Mesothelial cell of epicardium (in vitro differentiated cells): Measurements from ENCODE around the gene GLA. TPM values are rescaled to one million over a fixed set of nuclear protein-coding genes. Genes with fewer than 3 reads are reported as not detected.

Experiments
- DNase-seq, 2 experiments: peaks; one replicate each; pipeline ENCODE4 v3.0.0; 2021; ENCODE audit warnings: low spot score in 2 of 2; ENCODE audit not compliant: unreplicated experiment in 2 of 2
- H3K27ac Mint-ChIP-seq: 2 replicates; pipeline ENCODE4 v1.8.0; 2021; ENCODE audit warnings: mixed read lengths
- H3K27me3 Mint-ChIP-seq: 2 replicates; pipeline ENCODE4 v1.8.0; 2021; ENCODE audit warnings: low read depth, mixed read lengths
- H3K36me3 Mint-ChIP-seq: 2 replicates; pipeline ENCODE4 v1.8.0; 2021; ENCODE audit warnings: mixed read lengths
- H3K4me1 Mint-ChIP-seq: 2 replicates; pipeline ENCODE4 v1.8.0; 2021; ENCODE audit warnings: mixed read lengths
- H3K4me3 Mint-ChIP-seq: 2 replicates; pipeline ENCODE4 v1.8.0; 2021; ENCODE audit warnings: mild to moderate bottlenecking, moderate library complexity, mixed read lengths
- H3K9me3 Mint-ChIP-seq: 2 replicates; pipeline ENCODE4 v1.8.0; 2021; ENCODE audit warnings: mixed read lengths
- total RNA-seq: library from RNA; stranded (reverse); gene quantifications from 3 replicates; pipeline ENCODE4 v1.2.1, GENCODE V29; 2021
- TF ChIP-seq, protein P1 (sequence below): fragments of 200-600 bp; sonication (generic); IDR thresholded peaks from one replicate; pipeline ENCODE4 v1.5.0; 2021; ENCODE audit warnings: antibody characterized with exemption; ENCODE audit not compliant: unreplicated experiment

GLA gene
- 23.8 to 25.0 TPM (median 24.2 TPM) in 3 replicates for total RNA-seq

DNA sequence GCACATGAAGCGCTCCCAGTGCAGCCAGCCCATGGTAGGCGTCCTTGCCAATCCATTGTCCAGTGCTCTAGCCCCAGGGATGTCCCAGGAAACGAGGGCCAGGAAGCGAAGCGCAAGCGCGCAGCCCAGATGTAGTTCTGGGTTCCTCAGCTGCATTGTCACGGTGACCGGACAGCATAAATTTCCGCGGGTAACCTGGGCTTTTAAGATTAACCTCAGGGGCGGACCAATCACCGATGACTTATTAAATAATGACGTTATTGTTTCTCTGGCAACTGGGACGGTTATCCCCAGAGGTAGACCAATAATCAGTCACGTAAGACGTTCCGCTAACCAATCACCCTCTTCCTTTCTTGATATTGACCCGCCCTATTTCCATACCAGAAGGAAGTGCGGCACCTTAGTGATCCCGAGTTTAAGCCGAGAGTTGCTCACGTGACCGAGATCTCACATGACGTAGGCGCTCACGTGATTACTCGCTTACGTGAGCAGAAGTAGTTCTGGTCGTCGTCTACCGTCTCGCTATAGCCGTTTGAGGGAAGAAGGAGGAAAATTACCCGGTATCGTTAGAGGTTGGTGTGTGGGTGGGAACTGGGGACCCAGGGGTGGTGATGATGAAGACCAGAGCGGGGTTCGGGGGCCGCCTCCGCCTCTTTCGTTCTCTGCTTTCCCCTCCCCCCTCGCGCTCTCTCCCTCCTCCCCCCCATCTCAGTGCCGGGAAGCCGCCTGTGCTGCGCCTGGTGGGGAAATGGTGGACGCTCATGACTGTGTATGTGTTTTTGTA, at the start of gene GLA, which contains the start of gene HNRNPH2:
TSS of gene GLA (minus strand) at position 178 of the 784 bp plus-strand sequence. CDS start at position 156, 22 bp downstream.
TSS of gene HNRNPH2 (plus strand) at position 475 of the 784 bp plus-strand sequence. CDS start 3,767 bp downstream, outside the sequence.
- no peaks in the 10 kb centered on the region for H3K27me3 Mint-ChIP-seq
- H3K4me3 Mint-ChIP-seq, result peak within 1 kb of the TSS; percentile 84
- H3K9me3 Mint-ChIP-seq, result peaks cover 30% of the 10 kb centered on the region
- H3K36me3 Mint-ChIP-seq, result peaks cover 13% of the 10 kb centered on the region
- DNase-seq, result peak; percentile 63 to 83
- TF ChIP-seq, protein P1, sequence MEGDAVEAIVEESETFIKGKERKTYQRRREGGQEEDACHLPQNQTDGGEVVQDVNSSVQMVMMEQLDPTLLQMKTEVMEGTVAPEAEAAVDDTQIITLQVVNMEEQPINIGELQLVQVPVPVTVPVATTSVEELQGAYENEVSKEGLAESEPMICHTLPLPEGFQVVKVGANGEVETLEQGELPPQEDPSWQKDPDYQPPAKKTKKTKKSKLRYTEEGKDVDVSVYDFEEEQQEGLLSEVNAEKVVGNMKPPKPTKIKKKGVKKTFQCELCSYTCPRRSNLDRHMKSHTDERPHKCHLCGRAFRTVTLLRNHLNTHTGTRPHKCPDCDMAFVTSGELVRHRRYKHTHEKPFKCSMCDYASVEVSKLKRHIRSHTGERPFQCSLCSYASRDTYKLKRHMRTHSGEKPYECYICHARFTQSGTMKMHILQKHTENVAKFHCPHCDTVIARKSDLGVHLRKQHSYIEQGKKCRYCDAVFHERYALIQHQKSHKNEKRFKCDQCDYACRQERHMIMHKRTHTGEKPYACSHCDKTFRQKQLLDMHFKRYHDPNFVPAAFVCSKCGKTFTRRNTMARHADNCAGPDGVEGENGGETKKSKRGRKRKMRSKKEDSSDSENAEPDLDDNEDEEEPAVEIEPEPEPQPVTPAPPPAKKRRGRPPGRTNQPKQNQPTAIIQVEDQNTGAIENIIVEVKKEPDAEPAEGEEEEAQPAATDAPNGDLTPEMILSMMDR, result no peak
- H3K27ac Mint-ChIP-seq, result peak within 1 kb of the TSS; percentile 98
- peaks cover 22% of the 10 kb centered on the region for H3K4me1 Mint-ChIP-seq

GRCh38 chrX:101452056-101452455, 44.3 kb upstream of the GLA start:
- DNase-seq, result no peak
- H3K9me3 Mint-ChIP-seq, result peaks cover 50% of the 10 kb centered on the region
- TF ChIP-seq, protein P1, result no peak
- H3K27ac Mint-ChIP-seq, result peak overlapping the region; percentile 21
- peaks cover 33% of the 10 kb centered on the region for H3K36me3 Mint-ChIP-seq
- H3K4me1 Mint-ChIP-seq, result no peaks in the 10 kb centered on the region
- H3K27me3 Mint-ChIP-seq, result no peaks in the 10 kb centered on the region
- no peak overlapping the region for H3K4me3 Mint-ChIP-seq

DNA sequence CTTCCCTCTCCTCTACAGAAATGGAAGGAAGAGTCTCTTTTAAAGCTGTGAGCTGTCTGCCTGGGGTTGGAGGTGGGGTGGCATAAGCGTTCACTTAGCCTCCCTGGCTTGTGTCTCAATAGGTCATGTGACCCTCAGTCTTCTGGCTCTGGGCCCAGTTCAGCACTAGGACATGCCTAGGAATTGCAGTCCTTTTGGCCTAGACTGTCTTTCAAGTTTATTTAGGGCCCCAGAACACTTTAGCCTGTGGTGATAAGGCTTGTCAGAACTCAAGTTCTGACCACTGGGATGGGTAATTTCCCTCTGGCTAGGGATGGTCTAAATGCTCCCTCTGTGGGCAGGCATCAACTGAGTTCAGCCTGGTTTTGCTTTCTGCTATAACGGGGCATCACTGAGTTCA, 43.2 kb upstream of the GLA start:
- Mint-ChIP-seq H3K9me3 (peaks cover 49% of the 10 kb centered on the region), H3K36me3 (peaks cover 31% of the 10 kb centered on the region), H3K4me3 (no peak overlapping the region), H3K4me1 (no peaks in the 10 kb centered on the region), H3K27ac (no peak overlapping the region), H3K27me3 (no peaks in the 10 kb centered on the region)
- TF ChIP-seq, protein P1, result no peak
- no peak for DNase-seq

DNA sequence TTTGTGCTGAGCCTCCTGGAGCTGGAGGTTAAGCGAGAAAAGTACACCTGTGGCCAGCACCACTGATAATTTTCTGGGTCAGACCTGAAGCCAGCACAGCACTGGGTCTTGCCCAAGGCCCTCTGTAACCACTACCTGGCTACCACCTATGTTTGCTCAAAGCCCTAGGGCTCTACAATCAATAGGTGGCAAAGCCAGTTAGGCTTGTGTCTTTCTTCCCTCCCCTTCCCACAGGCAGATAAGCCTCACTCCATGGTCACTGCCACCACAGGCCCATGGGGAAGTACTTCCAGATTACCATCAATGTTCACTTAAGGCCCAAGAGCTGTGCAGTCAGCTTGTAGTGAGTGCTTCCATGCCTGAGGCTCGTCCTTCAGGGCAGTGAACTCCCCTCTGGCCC, 42.4 kb upstream of the GLA start:
- no peak for DNase-seq
- H3K4me3 Mint-ChIP-seq, result no peak overlapping the region
- H3K36me3 Mint-ChIP-seq, result peaks cover 29% of the 10 kb centered on the region
- TF ChIP-seq, protein P1, result no peak
- peaks cover 48% of the 10 kb centered on the region for H3K9me3 Mint-ChIP-seq
- no peaks in the 10 kb centered on the region for H3K27me3 Mint-ChIP-seq
- no peak overlapping the region for H3K27ac Mint-ChIP-seq
- H3K4me1 Mint-ChIP-seq, result no peaks in the 10 kb centered on the region

- peaks cover 32% of the 10 kb centered on the region for H3K36me3 Mint-ChIP-seq
- H3K4me3 Mint-ChIP-seq, result no peak overlapping the region
- peaks cover 47% of the 10 kb centered on the region for H3K9me3 Mint-ChIP-seq
- H3K27ac Mint-ChIP-seq, result no peak overlapping the region
- TF ChIP-seq, protein P1, result no peak
- no peak for DNase-seq
- H3K4me1 Mint-ChIP-seq, result no peaks in the 10 kb centered on the region
- no peaks in the 10 kb centered on the region for H3K27me3 Mint-ChIP-seq
Measured at GRCh38 chrX:101449279-101449678, 41.6 kb upstream of the GLA start.
